ENCODE data around the gene TMEM63A. TPM values are rescaled to one million over a fixed set of nuclear protein-coding genes. Genes with fewer than 3 reads are reported as not detected.
A peak's percentile ranks its signal among the peaks of the same experiment; 100 is the strongest.
"Not testable (repeated sequence)": the region's sequence is repeated elsewhere in the genome, so short reads cannot be mapped to it uniquely, and the experiment has no call there.

Gene TMEM63A
- total and polyA plus RNA-seq, 10 of the 15 experiments (the other 5 are each of a cell fraction or from before 2014, with no cell fraction given) = 1.3 to 33.5 (median 15.2) TPM

- TF ChIP-seq, protein P1, sequence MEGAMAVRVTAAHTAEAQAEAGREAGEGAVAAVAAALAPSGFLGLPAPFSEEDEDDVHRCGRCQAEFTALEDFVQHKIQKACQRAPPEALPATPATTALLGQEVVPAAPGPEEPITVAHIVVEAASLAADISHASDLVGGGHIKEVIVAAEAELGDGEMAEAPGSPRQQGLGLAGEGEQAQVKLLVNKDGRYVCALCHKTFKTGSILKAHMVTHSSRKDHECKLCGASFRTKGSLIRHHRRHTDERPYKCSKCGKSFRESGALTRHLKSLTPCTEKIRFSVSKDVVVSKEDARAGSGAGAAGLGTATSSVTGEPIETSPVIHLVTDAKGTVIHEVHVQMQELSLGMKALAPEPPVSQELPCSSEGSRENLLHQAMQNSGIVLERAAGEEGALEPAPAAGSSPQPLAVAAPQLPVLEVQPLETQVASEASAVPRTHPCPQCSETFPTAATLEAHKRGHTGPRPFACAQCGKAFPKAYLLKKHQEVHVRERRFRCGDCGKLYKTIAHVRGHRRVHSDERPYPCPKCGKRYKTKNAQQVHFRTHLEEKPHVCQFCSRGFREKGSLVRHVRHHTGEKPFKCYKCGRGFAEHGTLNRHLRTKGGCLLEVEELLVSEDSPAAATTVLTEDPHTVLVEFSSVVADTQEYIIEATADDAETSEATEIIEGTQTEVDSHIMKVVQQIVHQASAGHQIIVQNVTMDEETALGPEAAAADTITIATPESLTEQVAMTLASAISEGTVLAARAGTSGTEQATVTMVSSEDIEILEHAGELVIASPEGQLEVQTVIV (IDR thresholded peaks at IDR 0.05; ENCODE audit: borderline replicate concordance, partially characterized antibody) = no peak
- no peak for TF ChIP-seq IKZF1 (conservative IDR thresholded peaks at IDR 0.05)
Measured at GRCh38 chr1:225811622-225812487, 70.3 kb downstream of the TMEM63A start (continued).

DNA sequence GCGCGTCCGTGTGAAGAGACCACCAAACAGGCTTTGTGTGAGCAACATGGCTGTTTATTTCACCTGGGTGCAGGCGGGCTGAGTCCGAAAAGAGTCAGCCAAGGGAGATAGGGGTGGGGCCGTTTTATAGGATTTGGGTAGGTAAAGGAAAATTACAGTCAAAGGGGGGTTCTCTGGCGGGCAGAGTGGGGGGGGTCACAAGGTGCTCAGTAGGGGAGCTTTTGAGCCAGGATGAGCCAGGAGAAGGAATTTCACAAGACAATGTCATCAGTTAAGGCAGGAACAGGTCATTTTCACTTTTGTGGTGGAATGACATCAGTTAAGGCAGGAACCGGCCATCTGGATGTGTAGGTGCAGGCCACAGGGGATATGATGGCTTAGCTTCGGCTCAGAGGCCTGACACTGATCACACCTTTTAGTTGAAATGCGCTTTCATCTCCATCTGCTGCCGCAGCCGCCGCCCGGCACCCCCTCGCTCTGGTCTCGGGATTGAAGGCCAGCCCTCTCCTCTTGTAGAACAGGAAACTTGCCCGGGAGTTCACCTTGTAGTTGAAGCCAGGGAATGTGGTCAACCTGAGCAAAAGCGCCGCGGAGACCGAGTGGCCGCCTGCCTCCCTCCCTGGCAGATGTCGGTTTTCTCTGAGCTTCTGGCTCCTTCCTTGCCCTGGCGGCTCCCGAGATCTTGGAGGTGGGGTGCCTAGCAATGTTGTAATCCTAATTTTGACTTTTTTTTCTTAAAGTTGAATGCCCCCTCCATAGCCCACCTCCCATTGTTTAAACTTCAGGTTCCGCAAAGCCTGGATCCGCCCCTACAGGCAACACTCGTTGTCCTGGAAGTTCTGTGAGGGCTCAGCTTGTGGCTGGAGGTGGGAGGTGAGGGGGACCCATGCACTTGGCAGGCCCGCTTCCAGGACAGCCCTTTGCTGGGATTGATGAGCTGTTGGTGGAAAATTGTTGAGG lies 71.3 kb downstream of the TMEM63A start:
- H3K9me3 ChIP-seq (replicated peaks; ENCODE audit: control insufficient read depth, insufficient read depth, low read length); H3K27ac ChIP-seq (ENCODE audit: control insufficient read depth, insufficient read depth); H3K4me1 ChIP-seq (ENCODE audit: control insufficient read depth, insufficient read depth, low read length); FAIRE-seq; POLR2A ChIA-PET; H3K79me2 ChIP-seq (ENCODE audit: control insufficient read depth, insufficient read depth, low read length); BruUV-seq (replicated peaks); intact Hi-C loops (cut with micrococcal nuclease; ENCODE audit: unreplicated experiment); DNase-seq (ENCODE audit: low read depth, low spot score); H4K20me1 ChIP-seq (ENCODE audit: control insufficient read depth, insufficient read depth); in situ Hi-C loops (cut with MboI); H3K36me3 ChIP-seq (ENCODE audit: control insufficient read depth in 2 of 2, insufficient read depth in 2 of 2, low read length in 1 of 2); H3K27me3 ChIP-seq (replicated peaks in 1 of 2; ENCODE audit: control insufficient read depth in 2 of 2, insufficient read depth in 2 of 2, low read length in 1 of 2); ATAC-seq: not testable (repeated sequence)
- RAD21 ChIA-PET (ENCODE audit: unreplicated experiment) = interaction anchor here (0.8 kb wide), 1 partner anchor 33 kb away, joined by 4 read pairs; the partner anchor contains the start of gene SRP9
- SMC1A ChIA-PET (ENCODE audit: uncharacterized antibody, unreplicated experiment) = interaction anchor here (0.8 to 1.2 kb wide), 2 partner anchors 11 to 72 kb away, joined by 3 to 4 read pairs; no protein-coding TSS in a partner anchor
- peak overlapping the region; percentile 51; the same call in 1 of the 2 replicates for H3K9ac ChIP-seq (ENCODE audit: control insufficient read depth, insufficient read depth, low read length)
- H2AFZ ChIP-seq (ENCODE audit: control insufficient read depth, low read depth, low read length) = peak overlapping the region; percentile 76
- CTCF ChIA-PET = interaction anchor here (0.9 to 1.8 kb wide), 4 partner anchors 8 to 67 kb away, joined by 3 to 5 read pairs (median 4); partner anchors contain the start of gene SRP9
- H3K4me3 ChIP-seq = peak overlapping the region; percentile 63; the same call in 1 of the 2 replicates
- peak overlapping the region; percentile 93 for H3K4me2 ChIP-seq (ENCODE audit: control insufficient read depth, insufficient read depth)
- 44% methylated on average over 27 of the region's 29 CpGs for WGBS (ENCODE audit: insufficient coverage, insufficient replicate concordance, low lambda C conversion rate, missing lambda C conversion rate)
